Stimulated activated CD8-positive, alpha-beta memory T cell treated with anti-CD3 and anti-CD28 coated beads, Interleukin-12 subunit alpha, Interleukin-12 subunit beta, amount 100 ng/mL, for 24 hours (primary cell): Measurements from ENCODE around the gene RBBP4.
"Not testable (repeated sequence)": the region's sequence is repeated elsewhere in the genome, so short reads cannot be mapped to it uniquely, and the experiment has no call there.

Source experiments
- DNase-seq: peaks from one replicate; pipeline ENCODE4 v3.0.0-alpha.2; 2020; ENCODE audit errors: extremely low read depth

RBBP4 gene

DNA sequence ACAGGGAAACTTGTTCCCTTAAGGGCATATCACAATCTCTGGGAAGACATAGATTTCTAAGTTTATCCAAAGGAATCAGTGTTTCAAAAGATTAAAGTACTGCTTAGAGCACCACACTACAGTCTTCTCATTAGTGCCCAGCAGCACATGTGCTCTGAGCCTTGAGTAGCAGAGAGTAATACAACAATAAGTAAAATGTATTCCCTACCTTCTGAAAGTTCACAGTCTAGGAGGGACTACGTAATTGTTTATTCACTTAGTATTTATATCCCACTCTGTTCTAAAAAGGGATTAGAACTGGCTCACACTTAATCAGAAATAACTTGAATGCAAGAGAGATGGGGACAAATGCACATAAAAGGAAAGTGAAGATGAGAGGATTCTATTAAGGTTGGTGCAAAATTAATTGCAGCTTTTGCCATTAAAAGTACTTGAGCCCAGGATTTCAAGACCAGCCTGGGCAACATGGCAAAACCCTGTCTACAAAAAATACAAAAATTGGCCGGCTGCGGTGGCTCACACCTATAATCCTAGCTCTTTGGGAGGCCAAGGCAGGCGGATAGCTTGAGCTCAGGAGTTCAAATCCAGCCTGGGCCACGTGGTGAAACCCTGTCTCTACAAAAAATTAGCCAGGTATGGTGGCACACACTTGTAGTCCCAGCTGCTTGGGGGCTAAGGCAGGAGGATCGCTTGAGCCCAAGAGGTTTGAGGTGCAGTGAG, 42.6 kb downstream of the RBBP4 start:
- no peak for DNase-seq

DNA sequence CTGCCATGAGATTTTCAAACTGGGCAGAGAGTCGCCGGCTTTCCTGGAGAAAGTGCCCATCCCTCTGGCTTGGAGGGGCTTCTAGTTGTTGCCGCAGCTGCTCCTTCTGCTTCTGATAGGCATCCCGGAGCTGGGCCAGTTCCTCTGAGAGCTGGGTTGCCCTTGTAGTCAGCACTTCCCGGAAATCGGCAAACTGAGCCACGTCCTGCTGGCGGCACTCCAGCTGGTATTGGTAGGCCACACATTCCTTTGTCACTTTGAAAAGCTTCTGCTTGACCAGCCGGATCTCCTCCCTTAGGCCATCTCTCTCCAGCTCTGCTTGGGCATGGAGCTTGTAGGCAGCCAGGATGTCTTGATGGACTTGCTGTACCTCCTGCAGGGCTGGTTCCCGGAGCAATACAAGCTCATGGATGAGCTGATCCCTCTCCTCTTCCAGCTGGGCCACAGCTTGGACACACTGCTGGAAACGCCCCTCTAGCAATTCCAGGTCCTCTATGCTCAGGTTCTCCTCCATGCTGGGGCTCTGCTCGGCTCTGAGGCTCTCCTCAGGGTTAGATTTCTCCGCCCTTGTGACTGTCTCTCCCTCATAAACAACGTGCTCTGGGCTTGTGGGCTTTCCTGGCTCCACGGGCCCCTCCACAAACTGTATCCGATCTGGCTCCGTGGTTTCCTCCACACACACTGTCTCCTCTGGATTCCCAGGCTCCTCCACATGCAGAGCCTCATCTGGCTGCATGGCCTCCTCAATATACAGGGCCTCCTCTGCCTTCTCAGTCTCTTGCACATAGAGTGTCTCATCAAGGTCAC, 44.3 kb downstream of the RBBP4 start:
- no peak for DNase-seq

- DNase-seq = no peak
Measured at GRCh38 chr1:32696041-32696440, 45.0 kb downstream of the RBBP4 start.

GRCh38 chr1:32696996-32697395, 46.0 kb downstream of the RBBP4 start:
- not testable (repeated sequence) for DNase-seq

DNA sequence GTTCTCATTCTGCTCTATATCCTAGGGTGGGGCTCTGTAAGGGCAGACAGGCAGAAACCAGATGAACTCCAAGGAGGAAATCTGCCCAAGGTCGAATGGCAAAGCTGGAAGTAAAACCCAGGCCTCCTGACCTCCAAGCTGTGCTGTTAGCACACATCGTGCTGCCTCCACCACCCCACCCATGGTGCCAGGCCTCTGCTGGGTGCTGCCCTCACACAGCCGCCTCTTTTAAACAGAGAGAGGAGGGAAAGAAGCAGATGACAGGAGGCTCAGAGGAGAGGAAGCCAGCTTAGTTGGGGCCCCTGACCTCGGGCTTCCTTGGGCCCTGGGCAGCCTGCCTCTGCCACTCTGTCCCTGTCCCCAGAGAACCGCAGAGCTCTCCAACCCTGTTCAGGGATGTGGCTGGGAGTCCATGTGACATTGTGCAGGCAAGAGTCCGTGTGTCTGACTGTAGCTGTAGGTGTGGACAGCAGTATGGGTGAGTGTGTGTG, 50.5 kb downstream of the RBBP4 start:
- no peak for DNase-seq

GRCh38 chr1:32701951-32702598, 51.1 kb downstream of the RBBP4 start:
- DNase-seq = no peak

GRCh38 chr1:32702599-32703478, 51.8 kb downstream of the RBBP4 start, which contains the start of gene SYNC:
TSS of gene SYNC (minus strand) at chr1:32702770. CDS start at chr1:32702660, 110 bp downstream.
- no peak for DNase-seq

- no peak for DNase-seq
Measured at GRCh38 chr1:32703479-32704291, 52.7 kb downstream of the RBBP4 start.

GRCh38 chr1:32705516-32705915, 54.5 kb downstream of the RBBP4 start:
- DNase-seq = no peak

DNA sequence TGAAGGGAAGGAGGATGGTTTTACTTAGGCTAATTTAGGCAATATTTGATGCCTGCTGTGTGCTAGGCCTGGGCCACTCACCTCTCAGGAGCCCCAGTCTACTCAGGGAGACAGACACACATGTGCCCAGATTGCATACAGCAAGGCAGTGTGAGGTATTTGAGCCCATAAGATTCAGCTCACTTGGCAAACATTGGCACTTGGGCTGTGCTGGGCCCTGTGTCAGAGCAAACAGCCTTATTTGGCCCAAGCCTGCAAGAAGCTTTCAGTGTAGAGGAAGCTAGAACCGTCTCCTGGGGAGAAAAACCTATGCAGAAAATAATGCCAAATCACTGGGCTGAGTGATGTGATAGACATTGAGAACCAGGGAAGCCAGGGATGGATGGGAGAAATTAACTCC, 55.5 kb downstream of the RBBP4 start:
- no peak for DNase-seq

GRCh38 chr1:32709075-32709474, 58.1 kb downstream of the RBBP4 start:
- DNase-seq = no peak

- DNase-seq = no peak
Measured at GRCh38 chr1:32709476-32709875, 58.5 kb downstream of the RBBP4 start.

GRCh38 chr1:32711221-32711620, 60.2 kb downstream of the RBBP4 start:
- DNase-seq = not testable (repeated sequence)

GRCh38 chr1:32713081-32713480, 62.1 kb downstream of the RBBP4 start:
- DNase-seq = no peak

GRCh38 chr1:32714277-32714676, 63.3 kb downstream of the RBBP4 start:
- no peak for DNase-seq

DNA sequence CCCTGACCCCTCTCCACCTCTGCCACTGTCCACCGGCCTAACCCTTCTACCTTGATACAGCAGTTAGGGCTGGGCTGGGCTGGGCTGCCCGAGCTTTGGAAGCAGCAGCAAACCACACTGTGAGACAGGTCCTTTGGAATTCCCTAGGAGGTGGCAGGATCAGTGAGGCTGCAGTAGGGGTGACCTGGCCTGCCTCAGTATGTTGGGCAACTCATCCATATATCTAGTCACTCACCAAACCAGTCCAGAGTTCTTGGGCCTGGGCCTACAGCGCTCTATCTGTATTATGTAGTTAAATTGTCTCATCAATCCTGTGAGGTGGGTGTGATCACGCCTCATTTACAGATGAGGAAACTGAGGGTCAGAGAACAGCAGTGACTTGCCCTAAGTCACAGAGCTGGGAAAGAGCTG, 64.9 kb downstream of the RBBP4 start:
- DNase-seq = no peak

DNA sequence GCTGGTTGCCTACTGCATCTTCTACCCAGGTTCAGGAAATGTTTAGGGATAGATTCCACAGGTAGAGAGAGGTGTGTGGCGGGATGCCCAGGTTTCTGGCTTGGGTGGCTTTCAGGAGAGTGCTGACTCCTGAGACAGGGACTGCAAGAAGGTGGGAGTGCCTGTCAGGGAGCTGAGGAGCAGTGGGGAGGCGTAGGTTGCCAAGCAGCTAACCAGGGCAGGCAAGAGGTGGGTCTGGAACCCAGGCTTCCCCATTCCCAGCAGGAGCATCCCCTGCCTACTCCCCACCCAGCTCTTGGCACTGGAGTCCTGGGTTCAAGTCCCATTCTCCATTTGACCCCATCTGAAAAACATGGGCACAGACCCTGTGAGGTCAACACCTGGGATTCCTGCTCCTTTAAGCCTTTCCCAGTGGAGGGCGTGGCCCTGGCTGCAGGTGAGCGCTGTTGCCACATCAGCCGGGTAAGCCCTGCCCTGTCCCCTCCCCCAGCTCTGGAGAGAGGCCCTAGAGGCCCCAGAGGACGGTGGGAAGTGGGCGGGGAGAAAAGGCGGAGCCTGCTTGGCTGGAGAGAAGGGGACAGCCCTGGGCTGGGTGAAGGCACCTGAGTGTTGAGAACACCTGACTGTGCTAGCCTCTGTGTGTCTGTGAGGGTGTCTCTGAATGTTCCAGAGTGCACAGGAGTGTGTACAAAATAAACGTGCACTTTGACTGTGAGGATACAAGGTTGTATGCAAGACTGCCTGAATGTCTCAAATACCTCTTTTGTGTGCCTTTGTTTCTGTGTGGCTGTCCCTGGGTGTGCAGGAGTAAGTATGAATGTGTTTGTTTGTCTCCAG, 65.5 kb downstream of the RBBP4 start:
- DNase-seq = peak; percentile 8

GRCh38 chr1:32717503-32717902, 66.5 kb downstream of the RBBP4 start:
- DNase-seq = no peak

DNA sequence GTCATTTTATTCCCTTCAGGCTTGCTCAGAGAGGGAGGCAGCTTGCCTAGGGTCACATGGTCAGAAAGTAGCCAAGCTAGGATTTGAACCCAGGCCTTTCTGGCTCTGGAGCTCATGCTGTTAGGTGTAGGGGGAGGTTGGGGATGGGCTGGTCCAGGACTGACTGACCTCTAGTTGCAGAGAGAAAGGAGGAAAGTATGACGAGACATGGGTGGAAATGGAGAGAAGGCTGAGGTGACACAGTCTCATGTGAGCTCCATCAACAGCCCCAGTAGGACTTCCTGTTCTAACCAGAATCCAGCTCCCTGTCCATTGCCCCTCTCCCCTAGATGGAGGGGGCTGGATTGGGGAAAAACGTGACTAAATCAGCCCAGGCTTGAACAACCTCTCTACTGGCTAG, 67.0 kb downstream of the RBBP4 start:
- no peak for DNase-seq

- no peak for DNase-seq
Measured at GRCh38 chr1:32718527-32718926, 67.5 kb downstream of the RBBP4 start.
